H9 (cell line): ENCODE measurements around the gene GABRA6. TPM values are rescaled to one million over a fixed set of nuclear protein-coding genes. Genes with fewer than 3 reads are reported as not detected.

Experiments used
- DNase-seq: peaks from one replicate; pipeline ENCODE4 v3.0.0-alpha.2; 2017
- H2AFZ ChIP-seq: one replicate; pipeline ENCODE4 v1.6.1; 2013; ENCODE audit warnings: mild to moderate bottlenecking, low read length, control low read depth, moderate library complexity
- H2AK5ac ChIP-seq: 2 replicates; pipeline ENCODE4 v1.6.1; 2013; ENCODE audit warnings: low read length, control low read depth, mixed read lengths; ENCODE audit not compliant: insufficient read length
- H2BK120ac ChIP-seq: one replicate; pipeline ENCODE4 v1.6.1; 2013; ENCODE audit warnings: low read depth, mild to moderate bottlenecking, low read length, control low read depth, inconsistent platforms; ENCODE audit not compliant: poor library complexity, severe bottlenecking
- H2BK12ac ChIP-seq: 2 replicates; pipeline ENCODE4 v1.6.1; 2013; ENCODE audit warnings: low read length, control low read depth, mixed read lengths, low read depth; ENCODE audit not compliant: insufficient read length
- H2BK15ac ChIP-seq: 2 replicates; pipeline ENCODE4 v1.6.1; 2013; ENCODE audit warnings: low read depth, low read length, control low read depth
- H2BK20ac ChIP-seq: one replicate; pipeline ENCODE4 v1.6.1; 2013; ENCODE audit warnings: low read depth, mild to moderate bottlenecking, low read length, control low read depth, inconsistent platforms; ENCODE audit not compliant: poor library complexity, severe bottlenecking
- H2BK5ac ChIP-seq: 2 replicates; pipeline ENCODE4 v1.6.1; 2013; ENCODE audit warnings: low read length, control low read depth, mixed read lengths; ENCODE audit not compliant: insufficient read length
- H3K14ac ChIP-seq: 2 replicates; pipeline ENCODE4 v1.6.1; 2013; ENCODE audit warnings: low read length, control low read depth; ENCODE audit not compliant: insufficient read depth
- H3K18ac ChIP-seq: 2 replicates; pipeline ENCODE4 v1.6.1; 2013; ENCODE audit warnings: low read depth, mild to moderate bottlenecking, mixed read lengths, low read length, control low read depth; ENCODE audit not compliant: insufficient read length
- H3K23ac ChIP-seq: 2 replicates; pipeline ENCODE4 v1.6.1; 2013; ENCODE audit warnings: low read length, control low read depth, mixed read lengths, low read depth; ENCODE audit not compliant: insufficient read length
- H3K23me2 ChIP-seq: 2 replicates; pipeline ENCODE4 v1.6.1; 2013; ENCODE audit warnings: low read depth, mild to moderate bottlenecking, mixed read lengths, low read length, control low read depth; ENCODE audit not compliant: insufficient read length, poor library complexity, severe bottlenecking
- H3K27ac ChIP-seq: 2 replicates; pipeline ENCODE4 v1.5.1; 2013; ENCODE audit warnings: low read length, control low read depth, mixed read lengths, low read depth; ENCODE audit not compliant: insufficient read length
- H3K27me3 ChIP-seq: 2 replicates; pipeline ENCODE4 v1.6.1; 2013; ENCODE audit warnings: low read length, control low read depth, inconsistent platforms; ENCODE audit not compliant: insufficient read depth
- H3K4ac ChIP-seq: 2 replicates; pipeline ENCODE4 v1.6.1; 2013; ENCODE audit warnings: low read depth, mild to moderate bottlenecking, control low read depth, inconsistent platforms, low read length, moderate library complexity
- H3K4me1 ChIP-seq: 2 replicates; pipeline ENCODE4 v1.6.1; 2013; ENCODE audit warnings: low read length, control low read depth, inconsistent platforms; ENCODE audit not compliant: insufficient read depth
- H3K4me2 ChIP-seq: 2 replicates; pipeline ENCODE4 v1.6.1; 2013; ENCODE audit warnings: low read length, control low read depth, mixed read lengths; ENCODE audit not compliant: insufficient read length, insufficient read depth
- H3K56ac ChIP-seq: 2 replicates; pipeline ENCODE4 v1.6.1; 2013; ENCODE audit warnings: low read depth, mild to moderate bottlenecking, mixed read lengths, low read length, control low read depth; ENCODE audit not compliant: insufficient read length
- H3K79me1 ChIP-seq: 2 replicates; pipeline ENCODE4 v1.6.1; 2013; ENCODE audit warnings: low read depth, mild to moderate bottlenecking, moderate library complexity, low read length, control low read depth, inconsistent platforms; ENCODE audit not compliant: insufficient read depth, poor library complexity, severe bottlenecking
- H3K79me2 ChIP-seq: 2 replicates; pipeline ENCODE4 v1.6.1; 2013; ENCODE audit warnings: low read length, control low read depth, inconsistent platforms; ENCODE audit not compliant: insufficient read depth
- H3K9ac ChIP-seq: 2 replicates; pipeline ENCODE4 v1.6.1; 2013; ENCODE audit warnings: low read length, control low read depth, mixed read lengths; ENCODE audit not compliant: insufficient read length; ENCODE audit errors: extremely low read depth
- H3K9me3 ChIP-seq: one replicate; pipeline ENCODE4 v1.6.1; 2013; ENCODE audit warnings: low read depth, low read length, inconsistent platforms; ENCODE audit not compliant: control insufficient read depth
- H3T11ph ChIP-seq: one replicate; pipeline ENCODE4 v1.6.1; 2013; ENCODE audit warnings: mild to moderate bottlenecking, low read length, control low read depth, inconsistent platforms
- H4K20me1 ChIP-seq: one replicate; pipeline ENCODE4 v1.6.1; 2013; ENCODE audit not compliant: control insufficient read depth, insufficient read length, insufficient read depth
- H4K5ac ChIP-seq: 2 replicates; pipeline ENCODE4 v1.6.1; 2013; ENCODE audit warnings: low read depth, mild to moderate bottlenecking, mixed read lengths, low read length, control low read depth; ENCODE audit not compliant: insufficient read length
- H4K8ac ChIP-seq: replicated peaks from 2 replicates; pipeline ENCODE4 v1.6.1; 2013; ENCODE audit warnings: low read length, control low read depth, mixed read lengths, low read depth; ENCODE audit not compliant: insufficient read length
- H4K91ac ChIP-seq: 2 replicates; pipeline ENCODE4 v1.6.1; 2013; ENCODE audit warnings: low read depth, mild to moderate bottlenecking, moderate library complexity, mixed read lengths, low read length, control low read depth; ENCODE audit not compliant: insufficient read length
- H3K27ac Mint-ChIP-seq, 3 experiments: 2 replicates in 2 of 3; 3 replicates in 1 of 3; pipeline ENCODE4 v1.8.0; 2020 to 2021; ENCODE audit warnings: mixed read lengths in 3 of 3, mild to moderate bottlenecking in 1 of 3, moderate library complexity in 1 of 3
- H3K27me3 Mint-ChIP-seq: 2 replicates; pipeline ENCODE4 v1.8.0; 2021; ENCODE audit warnings: low read depth, mild to moderate bottlenecking, moderate library complexity, mixed read lengths
- H3K36me3 Mint-ChIP-seq, 3 experiments: 2 replicates in 2 of 3; 3 replicates in 1 of 3; pipeline ENCODE4 v1.8.0; 2020 to 2021; ENCODE audit warnings: low read depth in 3 of 3, mixed read lengths in 3 of 3; ENCODE audit not compliant: insufficient read depth in 1 of 3
- H3K4me1 Mint-ChIP-seq, 2 experiments: 2 replicates each; pipeline ENCODE4 v1.8.0; 2020; ENCODE audit warnings: mixed read lengths in 2 of 2
- H3K4me3 Mint-ChIP-seq, 2 experiments: 2 replicates in 1 of 2; 3 replicates in 1 of 2; pipeline ENCODE4 v1.8.0; 2020 to 2021; ENCODE audit warnings: mild to moderate bottlenecking in 2 of 2, mixed read lengths in 2 of 2, moderate library complexity in 1 of 2
- H3K9me3 Mint-ChIP-seq, 2 experiments: 2 replicates in 1 of 2; 3 replicates in 1 of 2; pipeline ENCODE4 v1.8.0; 2020; ENCODE audit warnings: mild to moderate bottlenecking in 2 of 2, mixed read lengths in 2 of 2, moderate library complexity in 1 of 2
- WGBS: extraction: QIAGEN DNeasy Blood & Tissue Kit; methylation state at CpG from one replicate; pipeline ENCODE4 v1.1.7; 2013; ENCODE audit warnings: missing lambda C conversion rate, low lambda C conversion rate, mixed read lengths; ENCODE audit not compliant: insufficient read length; ENCODE audit errors: extremely low coverage; 5-methylcytosine and 5-hydroxymethylcytosine counted together
- total RNA-seq: library from RNA; stranded (reverse); gene quantifications from 2 replicates; pipeline ENCODE4 v1.2.1, GENCODE V29; 2021
- TF ChIP-seq, protein P1 (sequence below): fragments of 200-600 bp; sonication (generic); conservative IDR thresholded peaks from 3 replicates; pipeline ENCODE4 v1.8.0; 2021; ENCODE audit warnings: antibody characterized with exemption, mild to moderate bottlenecking

The GABRA6 gene
- total RNA-seq, 1 experiment from 2014 or later: not detected

DNA sequence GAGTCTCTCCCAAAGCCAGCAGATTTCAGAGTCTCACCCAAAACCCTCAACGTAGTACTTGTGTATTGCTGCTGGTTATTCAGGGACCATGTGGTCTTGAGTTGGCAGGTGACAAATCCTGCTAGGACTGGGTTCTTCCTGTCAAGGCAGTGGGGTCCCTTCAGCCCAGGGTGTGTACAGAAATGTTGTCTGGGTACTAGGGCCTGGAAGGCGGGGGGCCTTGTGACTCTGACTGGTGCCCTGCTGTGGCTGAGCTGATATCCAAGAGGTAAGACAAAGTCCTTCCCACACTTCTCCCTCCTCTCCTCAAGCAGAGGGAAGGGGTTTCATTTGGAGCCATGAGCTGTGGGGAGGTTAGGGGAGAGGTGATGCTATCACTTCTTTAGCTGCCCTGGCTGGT is 58.8 kb downstream of the GABRA6 start:
- H3K4me1 Mint-ChIP-seq: no peaks in the 10 kb centered on the region
- Histone ChIP-seq H3K14ac (no peak overlapping the region), H3K79me1 (no peaks in the 10 kb centered on the region), H3K56ac (no peak overlapping the region), H4K91ac (no peak overlapping the region), H2BK15ac (no peak overlapping the region), H3K9me3 (no peaks in the 10 kb centered on the region), H3K4me2 (no peak overlapping the region), H3K23ac (no peak overlapping the region), H3K4me1 (no peaks in the 10 kb centered on the region), H2BK12ac (no peak overlapping the region), H3K23me2 (no peaks in the 10 kb centered on the region), H4K8ac (no peak overlapping the region), H2AK5ac (no peak overlapping the region), H4K5ac (no peak overlapping the region), H2BK120ac (no peak overlapping the region), H2BK20ac (no peak overlapping the region), H3K4ac (no peak overlapping the region), H3K79me2 (no peaks in the 10 kb centered on the region), H2AFZ (no peak overlapping the region), H3K27ac (no peak overlapping the region), H3K9ac (no peak overlapping the region), H3K27me3 (no peaks in the 10 kb centered on the region), H3K18ac (no peak overlapping the region), H3T11ph (no peak overlapping the region), H2BK5ac (no peak overlapping the region), H4K20me1 (no peaks in the 10 kb centered on the region)
- H3K27ac Mint-ChIP-seq: no peak overlapping the region
- no peak for DNase-seq
- H3K9me3 Mint-ChIP-seq: peaks cover 0 to 2% of the 10 kb centered on the region in 2 experiments; a peak in 1 of 5 replicates
- no peak overlapping the region for H3K4me3 Mint-ChIP-seq
- no peaks in the 10 kb centered on the region for H3K27me3 Mint-ChIP-seq
- TF ChIP-seq, protein P1, sequence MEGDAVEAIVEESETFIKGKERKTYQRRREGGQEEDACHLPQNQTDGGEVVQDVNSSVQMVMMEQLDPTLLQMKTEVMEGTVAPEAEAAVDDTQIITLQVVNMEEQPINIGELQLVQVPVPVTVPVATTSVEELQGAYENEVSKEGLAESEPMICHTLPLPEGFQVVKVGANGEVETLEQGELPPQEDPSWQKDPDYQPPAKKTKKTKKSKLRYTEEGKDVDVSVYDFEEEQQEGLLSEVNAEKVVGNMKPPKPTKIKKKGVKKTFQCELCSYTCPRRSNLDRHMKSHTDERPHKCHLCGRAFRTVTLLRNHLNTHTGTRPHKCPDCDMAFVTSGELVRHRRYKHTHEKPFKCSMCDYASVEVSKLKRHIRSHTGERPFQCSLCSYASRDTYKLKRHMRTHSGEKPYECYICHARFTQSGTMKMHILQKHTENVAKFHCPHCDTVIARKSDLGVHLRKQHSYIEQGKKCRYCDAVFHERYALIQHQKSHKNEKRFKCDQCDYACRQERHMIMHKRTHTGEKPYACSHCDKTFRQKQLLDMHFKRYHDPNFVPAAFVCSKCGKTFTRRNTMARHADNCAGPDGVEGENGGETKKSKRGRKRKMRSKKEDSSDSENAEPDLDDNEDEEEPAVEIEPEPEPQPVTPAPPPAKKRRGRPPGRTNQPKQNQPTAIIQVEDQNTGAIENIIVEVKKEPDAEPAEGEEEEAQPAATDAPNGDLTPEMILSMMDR: no peak
- WGBS: no CpG with 5 or more reads among the region's 2 CpGs
- H3K36me3 Mint-ChIP-seq: no peaks in the 10 kb centered on the region
